ENCODE measurements around the gene VSNL1.

Gene VSNL1

DNA sequence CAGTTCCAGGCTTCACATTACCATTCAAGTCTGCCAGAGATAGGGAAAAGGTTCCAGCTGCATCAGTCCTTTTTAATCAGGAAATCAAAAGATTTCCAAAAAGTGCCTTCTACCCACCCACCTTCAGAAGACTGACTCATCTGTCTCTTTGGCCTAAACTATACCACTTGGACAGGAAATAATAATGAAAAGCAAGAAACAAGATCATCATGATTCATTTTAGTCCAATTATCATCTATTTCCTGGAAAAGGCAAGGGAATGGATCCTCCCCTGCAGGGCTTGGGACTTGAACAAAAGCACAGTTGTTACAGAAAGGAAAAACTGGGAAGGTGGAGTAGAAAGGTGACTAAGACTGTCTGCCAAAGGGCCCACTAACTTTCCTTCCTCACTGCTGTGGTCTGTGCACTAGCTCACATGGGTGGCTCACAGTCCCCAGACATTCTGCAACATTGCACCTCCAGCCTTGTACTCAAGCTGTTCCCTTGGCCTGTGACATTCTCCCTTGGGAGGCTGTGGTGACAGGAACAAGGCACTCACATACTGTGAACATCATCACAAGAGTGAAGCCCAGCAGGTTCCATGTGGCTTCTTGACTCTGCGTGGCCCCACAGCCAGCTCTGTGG lies 75.3 kb downstream of the VSNL1 start:
- peak; percentile 81 for DNase-seq

DNA sequence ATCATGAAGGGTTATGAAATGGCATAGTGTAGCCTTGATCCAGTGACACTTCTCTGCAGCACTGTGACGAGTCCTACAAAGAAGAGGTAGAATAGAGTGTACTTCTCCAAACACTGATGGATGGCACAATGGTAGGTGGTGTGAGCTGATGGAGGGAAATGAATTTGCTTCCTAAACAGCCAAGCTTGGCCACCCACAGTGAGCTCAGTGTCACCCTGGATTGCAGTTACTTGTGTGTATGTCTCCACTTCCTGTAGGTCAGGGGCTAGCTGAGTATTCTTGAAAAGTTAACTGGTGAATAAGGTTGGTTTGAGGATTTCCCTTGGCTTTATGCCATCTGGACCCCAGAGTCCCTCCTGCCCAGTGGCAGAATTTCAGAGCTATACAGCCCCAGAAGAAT lies 75.9 kb downstream of the VSNL1 start:
- no peak for DNase-seq

DNA sequence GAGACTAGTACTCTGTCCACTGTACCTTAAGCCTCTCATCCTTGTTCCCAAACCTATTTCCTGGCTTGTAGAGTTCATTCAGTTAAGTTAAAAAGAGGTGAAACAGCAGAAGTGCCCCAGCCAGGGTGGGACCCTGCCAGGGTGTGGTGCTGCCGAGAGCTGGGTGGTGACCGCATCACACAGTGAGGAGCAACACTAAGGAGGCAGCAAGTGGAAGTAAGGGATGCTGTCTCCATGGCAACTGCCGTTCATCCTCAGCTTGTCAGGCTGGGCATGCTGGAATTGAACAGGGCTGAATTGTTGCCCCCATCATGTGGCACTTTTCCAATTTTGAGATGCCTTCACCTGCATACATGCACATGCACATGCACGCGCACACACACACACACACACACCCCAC lies 77.0 kb downstream of the VSNL1 start:
- no peak for DNase-seq

DNA sequence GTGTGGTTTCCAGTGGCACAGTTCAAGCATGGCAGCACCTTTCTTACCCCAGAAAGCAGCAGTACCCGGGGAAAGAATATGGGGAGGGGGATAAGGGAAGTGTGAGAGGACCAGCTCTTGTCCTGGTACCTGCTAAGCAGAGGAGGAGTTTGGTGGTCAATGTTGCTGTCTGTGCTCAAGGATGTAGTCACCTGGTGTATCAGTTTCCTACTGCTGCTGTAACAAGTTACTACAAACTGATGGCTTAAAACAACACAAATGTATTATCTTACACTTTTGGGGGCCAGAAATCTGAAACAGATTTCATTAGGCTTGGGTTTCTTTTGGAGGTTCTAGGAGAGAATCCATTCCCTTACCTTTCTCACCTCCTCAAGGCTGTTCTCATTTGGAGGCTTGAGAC lies 77.5 kb downstream of the VSNL1 start:
- DNase-seq: no peak

DNA sequence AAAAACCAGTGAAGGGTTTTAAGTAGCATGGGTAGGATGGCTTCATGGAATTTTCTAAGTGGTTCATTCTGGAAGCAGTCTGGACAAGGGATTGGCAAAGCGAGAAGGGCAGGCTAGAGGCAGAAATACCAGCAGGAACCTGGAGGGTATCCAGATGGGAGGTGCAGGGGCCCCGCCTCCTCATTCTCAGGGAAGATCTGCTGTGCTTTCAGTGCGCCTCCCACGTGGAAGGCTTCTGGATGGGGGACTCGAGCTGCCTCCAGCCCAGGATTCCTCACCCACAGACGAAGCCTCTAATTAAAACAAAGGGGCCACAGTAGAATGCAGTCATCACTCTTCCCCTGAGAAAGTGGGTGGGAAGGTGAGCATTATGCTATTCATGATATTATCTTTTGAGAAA lies 79.8 kb downstream of the VSNL1 start:
- DNase-seq: peak; percentile 53

DNA sequence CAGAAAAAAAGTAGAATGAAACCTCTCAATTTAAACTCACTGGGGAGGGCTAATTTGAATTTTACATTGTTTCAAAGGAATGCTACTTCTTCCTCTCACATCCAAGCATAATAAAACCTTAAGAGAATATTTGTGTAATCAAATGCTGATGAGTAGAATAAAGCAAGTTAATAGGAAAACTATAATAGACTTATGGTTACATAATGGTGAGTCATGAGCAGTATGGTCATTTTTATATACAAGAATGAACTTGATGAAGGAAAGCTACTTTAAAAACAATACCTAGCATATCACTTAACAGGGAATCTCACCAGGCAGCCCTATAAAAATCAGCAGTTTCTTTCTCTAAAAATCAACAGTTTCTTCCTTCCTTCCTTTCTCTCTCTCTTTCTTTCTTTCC lies 80.3 kb downstream of the VSNL1 start:
- DNase-seq: peak; percentile 52

DNA sequence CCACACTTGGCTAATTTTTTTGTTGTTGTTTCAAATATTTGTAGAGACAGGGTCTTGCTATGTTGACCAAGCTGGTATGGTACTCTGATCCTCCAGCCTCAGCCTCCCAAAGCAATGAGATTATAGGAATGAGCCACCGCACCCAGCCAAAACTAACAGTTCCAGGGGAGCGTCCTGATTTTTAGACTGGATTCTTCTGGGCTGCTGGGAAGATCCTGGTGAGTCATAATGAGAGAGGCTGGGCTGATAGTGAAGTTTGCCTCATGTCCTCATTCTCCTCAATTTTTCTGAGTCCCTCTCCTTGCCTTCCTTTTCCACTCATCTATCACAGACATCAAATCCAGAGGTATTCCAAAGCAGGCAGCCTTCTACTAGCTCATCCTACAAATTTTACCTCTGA lies 81.3 kb downstream of the VSNL1 start:
- peak; percentile 70 for DNase-seq

DNA sequence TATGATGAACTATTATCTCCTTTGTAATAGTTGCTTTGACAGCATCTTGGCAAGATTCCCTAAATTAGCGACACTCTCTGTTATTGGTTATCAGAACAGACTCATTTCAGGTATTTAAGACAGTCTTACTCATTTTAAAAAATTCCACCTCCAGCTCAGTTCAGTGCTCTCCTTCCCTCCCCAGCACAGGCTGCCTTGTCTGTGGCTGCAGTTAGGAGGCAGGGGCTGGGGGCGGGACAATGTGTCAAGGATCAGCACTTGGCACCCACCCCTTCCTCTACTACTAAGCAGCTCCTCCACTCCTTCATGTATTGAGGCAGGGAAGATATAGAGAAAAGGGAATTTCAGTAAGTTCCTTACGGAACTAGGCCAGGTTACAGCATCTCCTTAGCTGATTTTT lies 85.0 kb downstream of the VSNL1 start:
- peak; percentile 37 for DNase-seq

DNA sequence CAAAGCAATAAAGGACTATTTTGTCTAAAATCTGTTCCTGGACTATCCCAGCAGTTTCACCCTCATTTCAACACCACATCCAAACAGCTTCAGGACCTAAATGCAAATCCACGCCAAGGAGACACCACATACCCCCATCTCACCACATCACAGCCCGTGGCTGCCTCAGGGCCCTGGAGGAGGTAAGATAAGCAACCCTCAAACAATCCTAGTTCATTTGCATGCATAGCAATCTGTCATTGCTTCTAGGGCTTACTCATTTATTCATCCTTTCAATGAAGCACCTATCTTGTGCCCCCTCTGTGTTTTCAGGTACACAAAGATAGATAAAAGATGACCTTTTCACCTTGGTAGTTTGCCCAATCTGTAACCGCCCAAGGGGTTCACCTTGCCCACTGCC lies 86.5 kb downstream of the VSNL1 start:
- DNase-seq: no peak

DNA sequence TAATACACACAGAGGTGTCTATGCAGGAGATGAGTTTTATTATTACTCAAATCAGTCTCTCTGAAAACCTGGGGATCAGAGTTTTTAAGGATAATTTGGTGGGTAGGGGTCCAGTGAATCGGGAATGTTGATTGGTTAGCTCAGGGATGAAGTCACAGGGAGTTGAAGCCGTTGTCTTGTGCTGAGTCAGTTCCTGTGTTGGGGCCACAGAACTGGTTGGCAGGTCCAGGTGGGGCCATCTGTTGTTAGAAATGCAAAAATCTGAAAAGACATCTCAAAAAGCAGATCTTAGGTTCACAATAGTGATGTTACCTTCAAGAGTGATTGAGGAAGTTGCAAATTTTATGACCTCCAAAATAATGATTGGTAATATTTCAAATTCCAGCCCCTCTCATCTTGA lies 86.9 kb downstream of the VSNL1 start:
- no peak for DNase-seq

DNA sequence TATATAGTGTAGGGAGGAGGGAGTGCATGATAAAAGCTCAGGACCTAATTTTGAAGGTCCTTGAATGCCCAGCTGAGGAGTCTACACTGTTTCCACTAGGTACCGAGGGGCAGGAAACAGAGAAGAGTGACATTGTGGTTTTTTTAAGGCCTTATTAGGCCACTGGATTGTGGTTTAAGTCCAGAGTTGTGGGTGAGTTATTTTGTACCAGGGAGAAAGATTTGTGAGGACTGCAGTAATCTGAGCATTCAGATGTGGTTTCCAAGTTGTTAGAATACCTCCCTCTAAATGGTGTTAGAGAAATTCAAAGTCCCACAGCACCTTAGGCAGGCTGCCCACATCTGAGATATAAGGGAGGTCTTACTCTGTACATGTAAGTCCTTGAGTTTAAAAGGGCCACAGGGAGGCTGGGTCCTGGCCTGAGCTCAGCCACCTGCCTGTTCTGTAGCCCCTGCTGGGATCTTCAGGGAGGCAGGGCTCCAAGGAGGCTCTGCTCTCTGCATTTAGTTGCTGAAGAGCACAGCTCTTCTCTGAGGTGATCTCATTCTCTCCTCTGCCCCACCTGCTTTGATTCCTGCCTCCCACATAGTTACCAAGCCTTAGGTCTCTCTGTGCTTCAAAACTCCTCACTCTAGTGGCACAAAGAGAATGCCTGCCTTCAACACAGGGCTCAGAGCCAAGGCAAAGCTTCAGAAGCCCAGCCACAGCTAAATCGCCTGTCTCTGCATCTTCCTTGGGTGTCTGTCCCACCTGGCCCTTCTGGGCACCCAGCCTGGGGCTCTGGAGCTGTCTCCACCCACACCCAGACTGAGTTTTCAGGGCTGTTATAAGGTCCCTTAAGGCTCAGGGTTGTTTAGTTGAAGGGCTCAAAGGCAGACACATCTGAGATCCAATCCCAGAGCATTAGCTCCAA lies 88.1 kb downstream of the VSNL1 start:
- DNase-seq: peak; percentile 48

DNA sequence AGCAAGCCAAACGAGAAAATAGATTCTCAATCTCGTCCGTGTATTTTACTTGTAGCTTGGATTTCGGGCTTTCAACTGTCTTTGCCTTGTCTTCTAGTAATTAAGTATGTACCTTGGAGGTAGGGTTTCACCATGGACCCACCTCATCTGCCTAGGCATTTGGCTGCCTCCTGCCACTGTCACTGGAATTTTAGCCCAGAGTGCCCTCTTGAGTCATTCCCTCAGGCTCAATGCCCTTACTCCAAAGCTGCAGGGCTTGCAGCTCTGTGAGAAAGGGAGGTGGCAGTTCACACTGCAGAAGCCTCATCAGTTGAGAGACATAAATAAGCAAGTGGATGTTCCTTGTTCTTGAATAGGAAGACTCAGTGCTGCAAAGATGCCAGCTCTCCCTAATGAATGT lies 89.6 kb downstream of the VSNL1 start:
- no peak for DNase-seq

DNA sequence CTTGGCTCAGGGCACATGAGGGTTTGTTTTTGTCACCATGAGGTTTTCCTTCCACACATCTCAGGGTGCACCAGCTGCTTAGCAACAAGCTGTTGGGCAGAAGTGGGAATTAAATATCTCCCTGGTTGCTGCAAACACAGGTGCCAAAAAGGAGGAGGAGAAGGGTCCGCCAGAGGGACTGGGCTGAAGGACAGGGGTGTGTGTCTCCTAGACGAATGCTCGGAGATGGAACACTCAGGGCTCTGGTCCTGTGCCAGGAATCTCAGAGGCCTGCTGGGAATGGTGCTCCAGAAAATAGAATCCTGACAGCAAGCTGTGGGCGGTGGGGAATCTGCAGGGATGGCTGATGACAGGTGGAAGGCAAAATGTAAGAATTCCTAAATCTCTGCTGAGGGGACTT lies 94.5 kb downstream of the VSNL1 start:
- DNase-seq: no peak

DNA sequence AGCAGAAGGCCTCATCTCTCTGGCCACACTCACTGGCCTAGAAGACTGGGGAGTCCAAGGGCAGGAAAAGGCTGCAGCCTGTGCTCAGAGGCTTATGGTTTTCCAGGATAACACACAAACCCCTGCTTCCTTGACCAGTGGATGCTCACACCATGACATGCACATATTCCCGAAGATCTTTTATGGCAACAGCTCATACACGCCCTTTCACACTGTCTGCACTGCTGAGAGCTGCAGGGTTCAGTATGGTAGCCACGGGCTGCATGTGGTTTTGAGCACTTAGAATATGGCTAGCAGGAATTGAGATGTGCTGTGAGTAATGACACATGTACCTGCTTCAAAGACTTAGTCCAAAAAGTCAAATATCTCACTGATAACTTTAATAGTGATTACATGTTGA lies 95.8 kb downstream of the VSNL1 start:
- DNase-seq: no peak

DNA sequence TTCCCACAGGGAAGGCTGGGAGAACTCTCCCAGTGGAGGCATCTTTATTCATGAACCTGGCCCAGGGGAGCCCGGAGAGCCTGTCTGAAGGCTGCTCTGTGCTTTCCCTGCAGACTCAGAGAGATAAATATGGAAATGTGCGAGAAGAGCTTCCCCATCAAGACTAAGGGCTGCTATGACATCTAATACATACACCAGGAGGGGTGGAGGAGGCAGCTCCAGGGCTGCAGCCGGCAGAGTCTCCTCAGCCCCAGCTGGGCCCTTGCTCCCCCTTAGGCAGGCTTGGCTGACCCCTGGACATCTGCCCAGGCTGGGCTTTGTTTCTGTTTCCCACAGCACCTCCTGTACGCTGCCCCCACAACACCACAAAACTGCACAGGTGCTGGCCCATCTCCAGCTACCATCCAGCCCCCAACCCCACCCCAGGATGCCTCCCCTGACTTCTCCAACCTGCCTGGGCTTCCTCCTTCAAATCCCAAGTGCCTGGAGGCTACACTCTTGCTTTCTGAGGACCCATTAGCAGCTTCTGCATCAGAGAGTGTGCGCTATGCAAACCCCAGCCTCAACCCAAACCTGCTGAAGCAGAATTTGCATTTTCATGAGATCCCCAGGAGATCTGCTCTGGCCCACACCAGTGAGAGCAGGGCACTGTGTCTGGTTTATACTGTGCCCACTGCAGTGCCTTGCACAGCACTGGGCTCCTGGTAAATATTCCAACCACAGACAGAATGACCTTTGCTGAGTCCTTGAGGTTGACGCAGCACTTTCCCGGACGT lies 96.8 kb downstream of the VSNL1 start:
- DNase-seq: no peak

DNA sequence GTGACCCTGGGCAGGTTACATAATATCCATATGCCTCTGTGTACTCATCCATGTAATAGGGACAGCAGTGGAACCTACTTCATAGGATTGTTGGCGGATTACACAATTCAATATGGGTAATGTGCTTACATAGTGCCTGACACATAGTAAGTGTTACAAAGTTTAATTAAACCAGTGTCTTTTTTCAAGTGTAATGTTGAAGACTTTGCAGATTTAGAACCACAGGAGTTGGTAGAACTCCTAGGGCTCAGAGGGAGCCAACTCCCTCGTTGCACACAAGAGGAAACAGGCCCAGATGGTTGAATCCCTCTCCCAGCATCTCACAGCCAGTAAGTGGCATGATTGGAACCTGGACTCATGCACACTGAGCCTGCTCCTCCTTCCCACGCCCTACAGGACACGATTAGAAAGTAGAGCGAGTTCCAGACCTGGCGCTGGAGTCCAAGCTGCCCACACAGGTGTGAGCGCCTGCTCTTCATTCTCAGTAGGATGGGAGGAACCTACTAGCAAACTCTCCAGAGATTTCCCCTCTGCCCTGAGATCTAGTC lies 97.8 kb downstream of the VSNL1 start:
- DNase-seq: no peak

DNA sequence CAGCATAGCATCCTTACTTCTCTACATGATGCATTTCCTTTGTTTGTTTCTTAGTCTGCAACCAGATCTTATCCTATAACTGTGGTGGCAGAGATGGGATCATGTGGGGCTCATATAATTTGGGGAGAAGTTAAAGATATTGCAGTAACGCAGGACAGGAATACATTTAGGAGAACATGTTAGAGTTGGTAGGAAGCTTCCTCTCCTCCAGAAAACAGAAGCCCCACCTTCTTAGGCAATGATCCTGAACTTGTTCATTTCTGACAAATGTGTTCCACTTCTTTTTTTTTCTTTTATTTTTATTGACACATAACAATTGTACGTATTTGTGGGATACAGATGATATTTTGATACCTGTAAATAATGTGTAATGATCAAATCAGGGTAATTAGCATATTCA lies 99.9 kb downstream of the VSNL1 start:
- DNase-seq: no peak

DNA sequence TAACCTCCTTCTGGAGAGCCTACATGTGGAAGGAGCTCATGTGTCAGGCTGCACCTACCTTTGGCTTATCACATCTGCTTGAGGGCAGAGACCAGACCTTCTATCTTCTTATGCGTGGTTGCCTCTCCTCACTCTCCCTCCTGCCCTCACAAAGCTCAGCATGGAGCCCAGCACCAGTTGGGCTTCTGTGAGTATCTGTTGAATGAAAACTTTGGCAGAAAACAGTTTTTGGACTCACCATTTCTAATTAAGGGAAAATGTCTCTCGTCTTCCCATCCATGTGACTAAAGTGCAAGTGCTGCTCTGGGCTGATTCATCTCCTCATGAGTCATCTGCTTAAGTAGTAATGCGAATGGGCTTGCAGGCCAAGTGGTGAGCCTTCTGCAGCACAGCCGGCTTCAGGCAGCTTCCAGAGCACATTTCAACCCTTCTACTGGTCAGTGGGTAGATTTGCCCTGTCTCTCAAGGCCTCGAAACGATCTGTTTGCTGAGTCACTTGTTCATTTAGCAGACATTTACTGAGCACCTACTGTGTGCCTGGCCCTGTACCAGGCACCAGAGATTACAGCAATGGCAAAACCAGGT lies 102.6 kb downstream of the VSNL1 start:
- DNase-seq: peak; percentile 94

DNA sequence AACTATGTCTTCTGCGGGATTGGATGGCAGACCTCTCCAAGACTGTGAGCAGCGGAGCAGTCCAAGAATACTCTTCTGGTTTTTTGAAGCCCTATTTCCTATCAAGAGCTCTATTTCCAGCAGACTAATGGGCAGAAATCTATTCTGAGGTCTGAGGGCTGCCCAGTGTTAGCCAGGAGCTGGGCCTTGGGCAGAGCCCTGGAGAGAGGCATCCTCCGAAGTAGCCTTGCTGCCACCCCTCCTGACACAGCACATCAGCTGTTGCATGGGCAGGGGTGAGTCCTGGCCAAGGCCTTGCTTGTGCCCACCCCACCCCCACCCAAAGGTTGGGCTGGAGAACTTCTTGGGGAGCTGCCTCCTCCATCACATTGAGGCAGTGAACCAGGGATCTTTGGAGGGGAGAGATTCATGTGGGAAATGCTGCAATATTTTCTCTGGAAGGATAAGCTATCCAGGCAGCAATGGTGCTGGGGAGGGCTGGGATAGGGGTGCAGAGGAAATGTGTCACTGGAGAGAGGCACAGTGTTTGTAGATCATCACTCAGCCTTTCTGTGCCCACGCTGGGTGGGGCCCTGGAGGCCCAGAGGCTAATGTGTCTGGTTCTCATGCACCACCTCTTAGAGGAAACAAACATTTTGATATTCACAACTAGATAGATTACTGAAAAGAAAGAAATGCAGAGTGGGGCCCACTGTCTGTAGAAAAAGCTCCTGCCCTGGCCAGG lies 104.7 kb downstream of the VSNL1 start:
- DNase-seq: no peak

DNA sequence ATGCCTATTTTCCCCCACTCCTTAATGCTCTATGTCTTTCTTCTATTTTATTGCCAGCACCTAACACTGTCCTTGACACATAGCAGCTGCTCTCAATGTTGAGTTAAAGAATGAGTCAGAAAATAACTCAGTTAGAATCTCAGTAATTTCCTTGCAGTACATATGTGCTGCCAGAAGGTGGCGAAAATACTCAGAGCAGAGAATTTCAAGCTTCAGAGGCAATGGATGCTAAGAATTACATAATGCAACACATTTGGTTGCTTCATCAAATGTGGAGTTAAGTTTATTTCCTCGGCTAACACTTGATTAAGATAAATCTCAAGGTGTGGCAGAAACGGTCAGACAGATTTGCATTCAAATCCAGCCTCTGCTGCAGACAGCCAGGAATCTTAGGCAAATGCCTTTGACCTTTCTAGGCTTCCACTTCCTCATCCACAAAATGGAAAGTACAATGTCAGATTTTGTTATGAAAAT lies 105.6 kb downstream of the VSNL1 start:
- DNase-seq: peak; percentile 88

DNA sequence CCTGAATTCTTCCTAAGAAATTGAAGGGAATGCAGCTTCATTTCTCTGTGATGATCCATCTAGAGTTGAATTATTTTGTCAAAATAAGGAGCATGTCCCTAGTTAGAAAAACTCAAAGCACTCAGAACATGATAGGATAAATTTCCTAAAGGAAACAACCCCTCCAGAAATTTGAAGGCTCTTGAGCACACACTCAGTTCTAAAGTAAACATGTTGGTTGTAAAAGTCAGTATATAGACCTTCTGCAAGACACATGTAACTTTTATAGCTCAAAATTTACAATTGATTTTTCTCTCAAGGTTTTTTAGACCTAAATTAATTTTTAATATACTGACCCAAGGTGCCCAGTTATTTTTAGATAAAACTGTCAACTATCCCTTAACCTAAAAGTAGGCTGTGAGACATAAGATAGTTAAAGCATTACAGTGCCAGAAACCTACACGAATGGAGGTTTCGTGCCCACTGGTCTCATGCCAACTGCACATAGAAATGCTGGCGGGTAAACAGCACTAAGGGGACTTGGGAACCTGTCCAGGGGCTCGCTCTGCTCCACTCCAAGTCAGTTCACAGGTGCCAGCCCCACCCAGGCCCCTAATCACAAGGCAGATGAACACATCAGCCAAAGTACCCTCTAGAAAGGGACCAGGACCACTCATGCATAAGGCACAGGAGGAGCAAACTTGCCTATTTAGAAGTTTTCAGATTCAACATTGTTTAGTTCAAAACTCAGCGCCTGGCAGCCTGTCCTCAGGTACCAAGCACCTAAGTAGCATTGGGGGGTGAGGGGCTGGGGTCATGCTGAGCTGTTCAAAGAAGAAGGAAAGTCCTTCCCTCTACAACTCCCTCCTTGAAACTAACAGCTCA lies 106.6 kb downstream of the VSNL1 start:
- DNase-seq: no peak

Measured in fibroblast of upper back skin (primary cell).